ENCODE data around the gene REEP1.

DNA sequence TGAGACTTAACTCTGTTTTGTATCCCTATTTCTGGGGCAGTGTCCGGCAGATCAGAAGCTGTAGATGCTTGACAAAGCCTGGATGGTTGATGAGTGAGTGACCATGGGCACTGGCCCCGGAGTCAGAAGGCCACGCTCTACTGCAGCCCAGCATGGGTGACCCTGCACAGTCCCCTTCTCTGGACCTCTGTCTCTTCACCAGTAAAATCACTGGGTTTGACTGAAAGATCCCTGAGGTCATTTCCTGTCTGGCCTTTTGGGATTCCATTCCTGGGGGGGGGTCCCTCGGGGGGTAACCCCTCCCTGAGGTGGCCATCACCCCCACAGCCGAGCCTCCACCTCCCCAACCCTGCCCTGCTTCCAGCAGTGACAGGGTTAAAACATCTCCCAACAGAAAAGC is 106.5 kb downstream of the REEP1 start:
- TF ChIP-seq GATA2 (IDR thresholded peaks at IDR 0.05; ENCODE audit: low read depth, low read length) (no peak), GATA3 (IDR thresholded peaks at IDR 0.05; ENCODE audit: low read depth, low read length) (no peak)

All from SH-SY5Y (cell line).